HepG2 (cell line): Measurements from ENCODE around the gene ASB4. TPM values are rescaled to one million over a fixed set of nuclear protein-coding genes. Genes with fewer than 3 reads are reported as not detected.

Experiments used
- ATAC-seq: fragments of 200-7000 bp; cut with Tn5 transposase; 3 replicates; pipeline ENCODE4 v1.9.1; 2020; ENCODE audit warnings: mild to moderate bottlenecking, moderate library complexity
- BruUV-seq: library from RNA; stranded (reverse); fragments of 400-500 nt; replicated peaks from 2 replicates; lab custom pipeline; 2021; lab: Mats Ljungman, UMichigan
- CTCF ChIA-PET: fragments of 300-600 bp; formaldehyde crosslinking; extraction: SDS; loops from one replicate; lab custom pipeline; 2021; ENCODE audit warnings: low total read pairs, inconsistent platforms, low intra/inter-chr PET ratio; lab: Yijun Ruan, JAX
- POLR2A ChIA-PET: fragments of 350-600 bp; sonication (Branson Sonifier 250); formaldehyde crosslinking; loops from one replicate; lab custom pipeline; 2020; ENCODE audit warnings: antibody characterized with exemption, inconsistent platforms; lab: Yijun Ruan, JAX
- DNase-seq: peaks from one replicate; pipeline ENCODE4 v3.0.0-alpha.2; 2015; ENCODE audit warnings: low spot score
- FAIRE-seq: peaks from 3 replicates; lab custom pipeline; 2011; peaks lifted over from hg19 to GRCh38; lab: Jason Lieb, UNC
- H2AFZ ChIP-seq: one replicate; pipeline ENCODE4 v1.6.1; 2011; ENCODE audit warnings: low read length, inconsistent platforms
- H3K27ac ChIP-seq: fragments of 300-600 bp; 3 replicates; pipeline ENCODE4 v1.8.0; 2011; ENCODE audit warnings: mixed run types, mild to moderate bottlenecking, mixed read lengths, low read length, inconsistent platforms; ENCODE audit not compliant: insufficient read depth; ENCODE audit errors: extremely low read length
- H3K27me3 ChIP-seq, 2 experiments: fragments of 200-600 bp in 1 of 2; 2 replicates in 1 of 2; 3 replicates in 1 of 2; pipeline versions ENCODE4 v1.6.0 to v1.8.0; 2011; ENCODE audit warnings: low read length in 2 of 2, mild to moderate bottlenecking in 2 of 2, moderate library complexity in 2 of 2, inconsistent platforms in 1 of 2; ENCODE audit not compliant: insufficient read depth in 2 of 2, control insufficient read depth in 1 of 2
- H3K36me3 ChIP-seq, 2 experiments: fragments of 200-600 bp in 1 of 2; replicated peaks in 1 of 2; 2 replicates in 1 of 2; 3 replicates in 1 of 2; pipeline versions ENCODE4 v1.5.1 to v1.8.0; 2011; ENCODE audit warnings: low read length in 2 of 2, inconsistent platforms in 1 of 2; ENCODE audit not compliant: insufficient read depth in 2 of 2, control insufficient read depth in 1 of 2
- H3K4me1 ChIP-seq: 2 replicates; pipeline ENCODE4 v1.5.1; 2012; ENCODE audit warnings: low read length, inconsistent platforms; ENCODE audit not compliant: insufficient read depth
- H3K4me2 ChIP-seq: 2 replicates; pipeline ENCODE4 v1.6.0; 2011; ENCODE audit warnings: low read depth, low read length, inconsistent platforms
- H3K4me3 ChIP-seq, 3 experiments: fragments of 200-600 bp in 1 of 3; sonication (generic), shearing (Covaris generic) in 1 of 3; replicated peaks in 1 of 3; 2 replicates each; pipeline ENCODE4 v1.5.1; 2011 to 2016; ENCODE audit warnings: low read length in 3 of 3, inconsistent platforms in 2 of 3, low read depth in 2 of 3, mild to moderate bottlenecking in 2 of 3, control low read depth in 1 of 3, mixed read lengths in 1 of 3; ENCODE audit not compliant: insufficient read depth in 1 of 3
- H3K79me2 ChIP-seq: one replicate; pipeline ENCODE4 v1.6.1; 2011; ENCODE audit warnings: low read length, inconsistent platforms; ENCODE audit not compliant: insufficient read depth
- H3K9ac ChIP-seq: 2 replicates; pipeline ENCODE4 v1.6.0; 2011; ENCODE audit warnings: mild to moderate bottlenecking, low read depth, low read length, inconsistent platforms; ENCODE audit not compliant: insufficient read depth
- H3K9me3 ChIP-seq: 2 replicates; pipeline ENCODE4 v1.5.1; 2012; ENCODE audit warnings: mild to moderate bottlenecking, low read length
- H4K20me1 ChIP-seq: 2 replicates; pipeline ENCODE4 v1.6.0; 2011; ENCODE audit warnings: inconsistent platforms, mild to moderate bottlenecking, low read length, moderate library complexity; ENCODE audit not compliant: insufficient read depth
- ARHGAP35 ChIP-seq: sonication (generic); formaldehyde crosslinking; IDR thresholded peaks from 2 replicates; pipeline ENCODE4 v1.9.0; 2022; ENCODE audit warnings: mild to moderate bottlenecking, inconsistent platforms, moderate library complexity, missing genetic modification reagents, borderline replicate concordance
- HNRNPL ChIP-seq: fragments of 200-400 bp; formaldehyde crosslinking; IDR thresholded peaks from 2 replicates; pipeline ENCODE4 v1.6.1; 2017; ENCODE audit warnings: mild to moderate bottlenecking, low read depth, low read length
- KDM5A ChIP-seq: fragments of 200-600 bp; sonication (generic); IDR thresholded peaks from 2 replicates; pipeline ENCODE4 v1.7.0; 2018; ENCODE audit warnings: antibody characterized with exemption, mild to moderate bottlenecking, low read length, borderline replicate concordance
- ZNF354B ChIP-seq: sonication (generic); formaldehyde crosslinking; IDR thresholded peaks from 2 replicates; pipeline ENCODE4 v1.8.0; 2022; ENCODE audit warnings: mild to moderate bottlenecking, missing genetic modification reagents
- ZNF781 ChIP-seq: sonication (generic); formaldehyde crosslinking; IDR thresholded peaks from 2 replicates; pipeline ENCODE4 v1.5.1; 2020; ENCODE audit warnings: borderline replicate concordance, mild to moderate bottlenecking, missing genetic modification reagents; ENCODE audit errors: not compliant biosample characterization
- WGBS: methylation state at CpG from one replicate; pipeline ENCODE4 v1.1.6; 2017; ENCODE audit warnings: low lambda C conversion rate; 5-methylcytosine and 5-hydroxymethylcytosine counted together
- in situ Hi-C: cut with HindIII; loops from 2 replicates; pipeline ENCODE4 v1.10.0; 2017; ENCODE audit warnings: low pct_unique_long_range_greater_than_20kb; ENCODE audit not compliant: extremely low pct_ligation_motif_present
- intact Hi-C: fragments of 100-400 bp; cut with micrococcal nuclease; formaldehyde crosslinking; loops from one replicate; pipeline ENCODE4 v1.10.0; 2022; ENCODE audit not compliant: unreplicated experiment
- polyA plus RNA-seq, 8 experiments: library from polyadenylated mRNA; depleted of rRNA in 3 of 8; stranded (reverse) in 7 of 8; unstranded in 1 of 8; fragments of >200 nt; fragmentation: Illumina TruSeq in 4 of 8; extraction: Trizol in 4 of 8; gene quantifications; 2 replicates each; pipeline versions ENCODE4 v1.2.1 to v1.2.3, GENCODE V29; 2011 to 2016; ENCODE audit warnings: low read depth in 4 of 8, missing spikeins in 1 of 8, mixed read lengths in 1 of 8; ENCODE audit not compliant: insufficient read depth in 1 of 8
- total RNA-seq, 5 experiments: library from RNA; depleted of rRNA; stranded (reverse); fragments of >200 nt; fragmentation: Illumina TruSeq; extraction: Trizol; gene quantifications; 2 replicates each; pipeline ENCODE4 v1.2.3, GENCODE V29; 2016; ENCODE audit warnings: low read depth in 1 of 5
- TF ChIP-seq, protein P1 (sequence below): sonication (generic); formaldehyde crosslinking; IDR thresholded peaks from 2 replicates; pipeline ENCODE4 v1.4.0; 2020; ENCODE audit warnings: missing genetic modification reagents

The ASB4 gene
- total and polyA plus RNA-seq, 2 of the 13 experiments (the other 11 are each of a cell fraction or from before 2014, with no cell fraction given): 1.1 to 4.0 TPM

DNA sequence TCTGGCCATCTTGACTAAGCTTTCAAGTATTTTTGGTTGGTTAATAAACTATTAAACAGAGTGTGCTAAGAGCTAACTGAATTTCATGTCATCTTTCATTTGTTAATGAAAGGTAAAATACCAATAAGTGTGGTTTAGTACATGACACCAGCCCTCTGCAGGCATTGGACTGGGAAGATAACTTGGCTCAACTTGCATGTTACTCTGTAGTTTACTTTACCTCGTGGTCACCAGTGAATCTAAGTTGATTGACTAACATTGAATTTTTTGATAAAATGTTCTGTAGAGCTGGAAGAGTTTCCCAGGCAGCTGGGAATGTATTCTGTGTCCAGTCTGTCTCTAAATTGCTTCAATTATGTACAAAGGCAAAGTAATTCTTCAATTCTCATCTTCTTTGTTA, 49.9 kb downstream of the ASB4 start:
- Histone ChIP-seq H3K79me2 (no peaks in the 10 kb centered on the region), H3K9ac (no peak overlapping the region), H3K4me3 (no peak overlapping the region), H3K4me1 (peaks cover 7% of the 10 kb centered on the region; the same call in 1 of the 2 replicates), H3K36me3 (no peaks in the 10 kb centered on the region), H3K27me3 (no peaks in the 10 kb centered on the region), H4K20me1 (no peaks in the 10 kb centered on the region), H2AFZ (no peak overlapping the region), H3K4me2 (no peak overlapping the region), H3K27ac (no peak overlapping the region), H3K9me3 (no peaks in the 10 kb centered on the region)
- in situ Hi-C loops (loop anchor here (25.0 kb wide), 1 partner anchor 327 kb away; no protein-coding TSS in a partner anchor), intact Hi-C loops (no loop called here)
- 0% methylated on average over 1 of the region's 1 CpG for WGBS
- CTCF ChIA-PET: no interaction called here
- POLR2A ChIA-PET: no interaction called here
- DNase-seq: no peak
- no TSS peak for BruUV-seq
- no peak for ATAC-seq
- TF ChIP-seq ARHGAP35 (CRISPR knock-in tag) (no peak), HNRNPL (no peak), KDM5A (no peak), ZNF781 (CRISPR knock-in tag) (no peak), ZNF354B (CRISPR knock-in tag) (no peak)
- TF ChIP-seq, protein P1, sequence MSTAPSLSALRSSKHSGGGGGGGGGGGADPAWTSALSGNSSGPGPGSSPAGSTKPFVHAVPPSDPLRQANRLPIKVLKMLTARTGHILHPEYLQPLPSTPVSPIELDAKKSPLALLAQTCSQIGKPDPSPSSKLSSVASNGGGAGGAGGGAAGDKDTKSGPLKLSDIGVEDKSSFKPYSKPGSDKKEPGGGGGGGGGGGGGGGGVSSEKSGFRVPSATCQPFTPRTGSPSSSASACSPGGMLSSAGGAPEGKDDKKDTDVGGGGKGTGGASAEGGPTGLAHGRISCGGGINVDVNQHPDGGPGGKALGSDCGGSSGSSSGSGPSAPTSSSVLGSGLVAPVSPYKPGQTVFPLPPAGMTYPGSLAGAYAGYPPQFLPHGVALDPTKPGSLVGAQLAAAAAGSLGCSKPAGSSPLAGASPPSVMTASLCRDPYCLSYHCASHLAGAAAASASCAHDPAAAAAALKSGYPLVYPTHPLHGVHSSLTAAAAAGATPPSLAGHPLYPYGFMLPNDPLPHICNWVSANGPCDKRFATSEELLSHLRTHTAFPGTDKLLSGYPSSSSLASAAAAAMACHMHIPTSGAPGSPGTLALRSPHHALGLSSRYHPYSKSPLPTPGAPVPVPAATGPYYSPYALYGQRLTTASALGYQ (CRISPR knock-in tag): no peak
- no peak for FAIRE-seq
